PC-9 (cell line): ENCODE data around the gene GARNL3. TPM values are rescaled to one million over a fixed set of nuclear protein-coding genes. Genes with fewer than 3 reads are reported as not detected.
A peak's percentile ranks its signal among the peaks of the same experiment; 100 is the strongest.

Source experiments
- BruUV-seq: library from RNA; stranded (reverse); fragments of 400-500 nt; replicated peaks from 2 replicates; lab custom pipeline; 2021; lab: Mats Ljungman, UMichigan
- CTCF ChIA-PET: fragments of 300-600 bp; sonication (Branson Sonifier 250); formaldehyde crosslinking; loops from one replicate; lab custom pipeline; 2022; ENCODE audit warnings: antibody characterized with exemption; lab: Charles Lee
- POLR2A ChIA-PET: fragments of 300-600 bp; sonication (Branson Sonifier 250); formaldehyde crosslinking; loops from one replicate; lab custom pipeline; 2022; ENCODE audit warnings: antibody characterized with exemption; ENCODE audit not compliant: unreplicated experiment; lab: Charles Lee
- DNase-seq, 2 experiments: peaks; one replicate each; pipeline versions ENCODE4 v3.0.0 to v3.0.0-alpha.2; 2015 to 2022; ENCODE audit warnings: mixed read lengths in 1 of 2
- H2AFZ ChIP-seq: fragments of 200-600 bp; sonication (generic); 2 replicates; pipeline ENCODE4 v1.8.1; 2017; ENCODE audit warnings: antibody characterized with exemption
- H3F3A ChIP-seq: fragments of 200-600 bp; sonication (generic); 2 replicates; pipeline ENCODE4 v1.8.1; 2017; ENCODE audit warnings: antibody characterized with exemption, mild to moderate bottlenecking, low read depth; ENCODE audit not compliant: insufficient read depth
- H3K27ac ChIP-seq: fragments of 200-600 bp; sonication (generic); 2 replicates; pipeline ENCODE4 v1.6.1; 2016; ENCODE audit warnings: mixed run types
- H3K27me3 ChIP-seq: fragments of 200-600 bp; sonication (generic); 2 replicates; pipeline ENCODE4 v1.6.1; 2016; ENCODE audit warnings: low read depth, mixed run types; ENCODE audit not compliant: insufficient read depth
- H3K36me3 ChIP-seq: fragments of 200-600 bp; sonication (generic); 2 replicates; pipeline ENCODE4 v1.6.1; 2016; ENCODE audit warnings: low read depth, mixed run types
- H3K4me1 ChIP-seq: fragments of 200-600 bp; sonication (generic); replicated peaks from 2 replicates; pipeline ENCODE4 v1.6.1; 2016; ENCODE audit warnings: mixed run types; ENCODE audit not compliant: insufficient read depth
- H3K4me2 ChIP-seq: fragments of 200-600 bp; sonication (generic); 2 replicates; pipeline ENCODE4 v1.6.1; 2017; ENCODE audit warnings: mixed run types
- H3K4me3 ChIP-seq: fragments of 200-600 bp; sonication (generic); 2 replicates; pipeline ENCODE4 v1.6.1; 2016; ENCODE audit warnings: mixed run types
- H3K79me2 ChIP-seq: fragments of 200-600 bp; sonication (generic); 2 replicates; pipeline ENCODE4 v1.6.1; 2017; ENCODE audit warnings: low read depth, mixed run types
- H3K9me2 ChIP-seq: fragments of 200-600 bp; sonication (generic); 2 replicates; pipeline ENCODE4 v1.8.1; 2017; ENCODE audit warnings: mild to moderate bottlenecking; ENCODE audit not compliant: insufficient read depth
- H3K9me3 ChIP-seq: fragments of 200-600 bp; sonication (generic); 2 replicates; pipeline ENCODE4 v1.8.1; 2016; ENCODE audit warnings: low read depth; ENCODE audit not compliant: insufficient read depth
- H4K20me1 ChIP-seq: fragments of 200-600 bp; sonication (generic); 2 replicates; pipeline ENCODE4 v1.8.1; 2017; ENCODE audit not compliant: insufficient read depth
- EZH2 ChIP-seq: fragments of 200-600 bp; sonication (generic); IDR thresholded peaks from 2 replicates; pipeline ENCODE4 v1.8.0; 2017; ENCODE audit warnings: antibody characterized with exemption, low read depth
- intact Hi-C: fragments of 100-400 bp; cut with micrococcal nuclease; formaldehyde crosslinking; loops from one replicate; pipeline ENCODE4 v1.10.0; 2022; ENCODE audit not compliant: unreplicated experiment
- total RNA-seq: library from RNA; stranded (reverse); gene quantifications from 2 replicates; pipeline ENCODE4 v1.2.3, GENCODE V29; 2021
- TF ChIP-seq, protein P1 (sequence below): fragments of 200-600 bp; sonication (generic); conservative IDR thresholded peaks from 2 replicates; pipeline ENCODE4 v1.6.1; 2017; ENCODE audit warnings: mixed run types, antibody characterized with exemption, mild to moderate bottlenecking, moderate library complexity

The GARNL3 gene
- total RNA-seq, 1 experiment from 2014 or later = 10.8 TPM

GRCh38 chr9:127390248-127390545 lies 125.6 kb downstream of the GARNL3 start:
- Histone ChIP-seq H3K9me3 (no peaks in the 10 kb centered on the region), H3K4me2 (peak overlapping the region; percentile 52), H3K36me3 (no peaks in the 10 kb centered on the region), H3K27ac (no peak overlapping the region), H3F3A (peaks cover 28% of the 10 kb centered on the region), H3K9me2 (no peaks in the 10 kb centered on the region), H4K20me1 (no peaks in the 10 kb centered on the region), H2AFZ (no peak overlapping the region), H3K4me3 (no peak overlapping the region), H3K4me1 (peaks cover 35% of the 10 kb centered on the region), H3K27me3 (no peaks in the 10 kb centered on the region), H3K79me2 (no peaks in the 10 kb centered on the region)
- BruUV-seq = no TSS peak
- DNase-seq = no peak
- no peak for TF ChIP-seq EZH2
- ChIA-PET CTCF (no interaction called here), POLR2A (no interaction called here)
- intact Hi-C loops = loop anchor here (10.0 kb wide), 1 partner anchor 185 kb away; no protein-coding TSS in a partner anchor

GRCh38 chr9:127390563-127390962 lies 126.0 kb downstream of the GARNL3 start:
- BruUV-seq = no TSS peak
- H3K4me1 ChIP-seq = peaks cover 35% of the 10 kb centered on the region
- H4K20me1 ChIP-seq = no peaks in the 10 kb centered on the region
- H3K79me2 ChIP-seq = no peaks in the 10 kb centered on the region
- H3K36me3 ChIP-seq = no peaks in the 10 kb centered on the region
- intact Hi-C loops = loop anchor here (10.0 kb wide), 1 partner anchor 184 kb away; no protein-coding TSS in a partner anchor
- H2AFZ ChIP-seq = no peak overlapping the region
- H3K27me3 ChIP-seq = no peaks in the 10 kb centered on the region
- no peak for TF ChIP-seq EZH2
- TF ChIP-seq, protein P1, sequence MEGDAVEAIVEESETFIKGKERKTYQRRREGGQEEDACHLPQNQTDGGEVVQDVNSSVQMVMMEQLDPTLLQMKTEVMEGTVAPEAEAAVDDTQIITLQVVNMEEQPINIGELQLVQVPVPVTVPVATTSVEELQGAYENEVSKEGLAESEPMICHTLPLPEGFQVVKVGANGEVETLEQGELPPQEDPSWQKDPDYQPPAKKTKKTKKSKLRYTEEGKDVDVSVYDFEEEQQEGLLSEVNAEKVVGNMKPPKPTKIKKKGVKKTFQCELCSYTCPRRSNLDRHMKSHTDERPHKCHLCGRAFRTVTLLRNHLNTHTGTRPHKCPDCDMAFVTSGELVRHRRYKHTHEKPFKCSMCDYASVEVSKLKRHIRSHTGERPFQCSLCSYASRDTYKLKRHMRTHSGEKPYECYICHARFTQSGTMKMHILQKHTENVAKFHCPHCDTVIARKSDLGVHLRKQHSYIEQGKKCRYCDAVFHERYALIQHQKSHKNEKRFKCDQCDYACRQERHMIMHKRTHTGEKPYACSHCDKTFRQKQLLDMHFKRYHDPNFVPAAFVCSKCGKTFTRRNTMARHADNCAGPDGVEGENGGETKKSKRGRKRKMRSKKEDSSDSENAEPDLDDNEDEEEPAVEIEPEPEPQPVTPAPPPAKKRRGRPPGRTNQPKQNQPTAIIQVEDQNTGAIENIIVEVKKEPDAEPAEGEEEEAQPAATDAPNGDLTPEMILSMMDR = no peak
- ChIA-PET POLR2A (no interaction called here), CTCF (interaction anchor here (0.6 kb wide), 1 partner anchor 1199 kb away, joined by 5 read pairs; no protein-coding TSS in a partner anchor)
- H3K9me2 ChIP-seq = no peaks in the 10 kb centered on the region
- peak; percentile 66 to 73 for DNase-seq
- no peak overlapping the region for H3K27ac ChIP-seq
- H3K4me3 ChIP-seq = no peak overlapping the region
- no peaks in the 10 kb centered on the region for H3K9me3 ChIP-seq
- H3F3A ChIP-seq = peaks cover 28% of the 10 kb centered on the region
- peak overlapping the region; percentile 52 for H3K4me2 ChIP-seq

- no peak overlapping the region for H3K4me3 ChIP-seq
- BruUV-seq = no TSS peak
- H4K20me1 ChIP-seq = no peaks in the 10 kb centered on the region
- H3K4me1 ChIP-seq = peaks cover 35% of the 10 kb centered on the region
- H3K9me3 ChIP-seq = no peaks in the 10 kb centered on the region
- H3K27me3 ChIP-seq = no peaks in the 10 kb centered on the region
- TF ChIP-seq, protein P1 = no peak
- no peak for TF ChIP-seq EZH2
- no peaks in the 10 kb centered on the region for H3K79me2 ChIP-seq
- no peak overlapping the region for H3K4me2 ChIP-seq
- ChIA-PET CTCF (no interaction called here), POLR2A (interaction anchor here (0.6 kb wide), 1 partner anchor 58 kb away, joined by 3 read pairs; no protein-coding TSS in a partner anchor)
- H2AFZ ChIP-seq = no peak overlapping the region
- no peaks in the 10 kb centered on the region for H3K9me2 ChIP-seq
- no peak overlapping the region for H3K27ac ChIP-seq
- peaks cover 28% of the 10 kb centered on the region for H3F3A ChIP-seq
- intact Hi-C loops = loop anchor here (10.0 kb wide), 1 partner anchor 183 kb away; no protein-coding TSS in a partner anchor
- no peaks in the 10 kb centered on the region for H3K36me3 ChIP-seq
- no peak for DNase-seq
Observed at GRCh38 chr9:127392166-127392565, 127.6 kb downstream of the GARNL3 start.

DNA sequence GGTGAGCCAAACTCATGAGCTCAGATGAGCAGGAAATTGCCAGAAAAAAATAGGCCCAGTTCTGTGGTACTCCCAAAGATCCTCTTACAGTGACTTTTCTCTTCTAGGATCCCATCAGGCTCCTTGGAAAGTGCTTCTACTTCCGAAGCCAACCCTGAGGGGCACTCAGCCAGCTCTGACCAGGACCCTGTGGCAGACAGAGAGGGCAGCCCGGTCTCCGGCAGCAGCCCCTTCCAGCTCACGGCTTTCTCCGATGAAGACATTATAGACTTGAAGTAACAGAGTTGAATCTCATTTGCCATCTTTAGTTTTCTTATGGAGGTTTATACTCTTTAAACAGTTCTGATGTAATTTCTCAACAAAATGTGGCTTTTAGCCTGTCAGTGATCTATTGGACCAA lies 128.4 kb downstream of the GARNL3 start:
- ChIA-PET CTCF (no interaction called here), POLR2A (interaction anchor here (0.6 kb wide), 1 partner anchor 58 kb away, joined by 3 read pairs; no protein-coding TSS in a partner anchor)
- H3K4me3 ChIP-seq = no peak overlapping the region
- intact Hi-C loops = loop anchor here (10.0 kb wide), 1 partner anchor 182 kb away; no protein-coding TSS in a partner anchor
- no peaks in the 10 kb centered on the region for H3K36me3 ChIP-seq
- H2AFZ ChIP-seq = no peak overlapping the region
- TF ChIP-seq, protein P1 = no peak
- no peak for TF ChIP-seq EZH2
- H3K4me1 ChIP-seq = peaks cover 29% of the 10 kb centered on the region
- no TSS peak for BruUV-seq
- no peaks in the 10 kb centered on the region for H3K79me2 ChIP-seq
- H3K27me3 ChIP-seq = no peaks in the 10 kb centered on the region
- no peaks in the 10 kb centered on the region for H3K9me2 ChIP-seq
- H4K20me1 ChIP-seq = 0 out of 2 replicates have a peak, but pooled peaks cover under 1% of the 10 kb centered on the region
- H3K9me3 ChIP-seq = no peaks in the 10 kb centered on the region
- H3K4me2 ChIP-seq = no peak overlapping the region
- no peak for DNase-seq
- H3K27ac ChIP-seq = no peak overlapping the region
- H3F3A ChIP-seq = peaks cover 20% of the 10 kb centered on the region
